GM23338 (cell line): ENCODE results near the gene LRIG1.

ENCODE experiments used
- EZH2 ChIP-seq: fragments of 200-600 bp; sonication (generic); IDR thresholded peaks from one replicate; pipeline ENCODE4 v1.8.0; 2017; ENCODE audit warnings: antibody characterized with exemption, mild to moderate bottlenecking, low read depth; ENCODE audit not compliant: unreplicated experiment
- EZH2phosphoT487 ChIP-seq: fragments of 200-600 bp; sonication (generic); IDR thresholded peaks from one replicate; pipeline ENCODE4 v1.8.1; 2018; ENCODE audit warnings: antibody characterized with exemption; ENCODE audit not compliant: unreplicated experiment
- NANOG ChIP-seq: IDR thresholded peaks from 2 replicates; pipeline ENCODE4 v1.6.1; 2016; ENCODE audit warnings: antibody characterized with exemption, borderline replicate concordance
- POLR2AphosphoS5 ChIP-seq: IDR thresholded peaks from 2 replicates; pipeline ENCODE4 v1.6.1; 2016; ENCODE audit warnings: antibody characterized with exemption, low read depth
- TF ChIP-seq, protein P1 (sequence below), 2 experiments: fragments of 200-600 bp in 1 of 2; sonication (generic) in 1 of 2; conservative IDR thresholded peaks; 2 replicates each; pipeline versions ENCODE4 v1.5.1 to v1.6.1; 2016 to 2017; ENCODE audit warnings: antibody characterized with exemption in 2 of 2, low read depth in 2 of 2, mild to moderate bottlenecking in 2 of 2, moderate library complexity in 1 of 2
- TF ChIP-seq, protein P2 (sequence below): IDR thresholded peaks from one replicate; pipeline ENCODE4 v1.6.1; 2018; ENCODE audit warnings: antibody characterized with exemption; ENCODE audit not compliant: unreplicated experiment

DNA sequence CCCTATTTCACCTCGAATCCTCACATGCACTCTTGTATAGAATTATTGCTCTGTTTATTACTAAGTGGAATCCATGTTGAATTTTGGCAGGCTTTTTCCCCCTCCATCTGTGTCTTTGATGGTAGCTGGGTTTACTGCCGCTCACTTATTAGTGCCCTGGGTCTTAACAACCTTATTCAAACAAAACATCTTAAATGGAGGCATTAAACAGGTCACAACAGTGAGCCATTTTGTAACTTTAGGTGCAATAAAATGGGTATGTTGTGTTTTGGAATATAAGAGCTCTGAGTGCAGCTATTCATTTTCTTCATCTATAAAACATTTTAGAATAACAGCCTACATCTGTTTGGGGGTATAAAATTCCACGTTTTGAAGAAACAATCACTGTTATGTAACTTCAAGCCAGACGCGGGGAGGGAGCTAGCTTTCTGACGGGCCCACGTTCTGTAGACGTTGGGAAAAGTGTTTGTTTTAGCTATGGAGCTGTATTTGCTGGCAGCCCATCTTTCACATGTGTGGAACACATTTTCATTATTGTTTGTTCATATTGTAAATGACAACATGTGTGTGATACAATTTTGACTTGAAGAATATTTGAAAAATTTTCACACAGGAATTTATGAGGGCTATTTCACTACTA, 158.0 kb downstream of the LRIG1 start:
- no peak for TF ChIP-seq EZH2
- TF ChIP-seq EZH2phosphoT487: no peak
- TF ChIP-seq, protein P1, sequence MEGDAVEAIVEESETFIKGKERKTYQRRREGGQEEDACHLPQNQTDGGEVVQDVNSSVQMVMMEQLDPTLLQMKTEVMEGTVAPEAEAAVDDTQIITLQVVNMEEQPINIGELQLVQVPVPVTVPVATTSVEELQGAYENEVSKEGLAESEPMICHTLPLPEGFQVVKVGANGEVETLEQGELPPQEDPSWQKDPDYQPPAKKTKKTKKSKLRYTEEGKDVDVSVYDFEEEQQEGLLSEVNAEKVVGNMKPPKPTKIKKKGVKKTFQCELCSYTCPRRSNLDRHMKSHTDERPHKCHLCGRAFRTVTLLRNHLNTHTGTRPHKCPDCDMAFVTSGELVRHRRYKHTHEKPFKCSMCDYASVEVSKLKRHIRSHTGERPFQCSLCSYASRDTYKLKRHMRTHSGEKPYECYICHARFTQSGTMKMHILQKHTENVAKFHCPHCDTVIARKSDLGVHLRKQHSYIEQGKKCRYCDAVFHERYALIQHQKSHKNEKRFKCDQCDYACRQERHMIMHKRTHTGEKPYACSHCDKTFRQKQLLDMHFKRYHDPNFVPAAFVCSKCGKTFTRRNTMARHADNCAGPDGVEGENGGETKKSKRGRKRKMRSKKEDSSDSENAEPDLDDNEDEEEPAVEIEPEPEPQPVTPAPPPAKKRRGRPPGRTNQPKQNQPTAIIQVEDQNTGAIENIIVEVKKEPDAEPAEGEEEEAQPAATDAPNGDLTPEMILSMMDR (conservative IDR thresholded peaks at IDR 0.05; ENCODE audit: low read depth in 2 of 2): no peak
- no peak for TF ChIP-seq POLR2AphosphoS5
- TF ChIP-seq, protein P2, sequence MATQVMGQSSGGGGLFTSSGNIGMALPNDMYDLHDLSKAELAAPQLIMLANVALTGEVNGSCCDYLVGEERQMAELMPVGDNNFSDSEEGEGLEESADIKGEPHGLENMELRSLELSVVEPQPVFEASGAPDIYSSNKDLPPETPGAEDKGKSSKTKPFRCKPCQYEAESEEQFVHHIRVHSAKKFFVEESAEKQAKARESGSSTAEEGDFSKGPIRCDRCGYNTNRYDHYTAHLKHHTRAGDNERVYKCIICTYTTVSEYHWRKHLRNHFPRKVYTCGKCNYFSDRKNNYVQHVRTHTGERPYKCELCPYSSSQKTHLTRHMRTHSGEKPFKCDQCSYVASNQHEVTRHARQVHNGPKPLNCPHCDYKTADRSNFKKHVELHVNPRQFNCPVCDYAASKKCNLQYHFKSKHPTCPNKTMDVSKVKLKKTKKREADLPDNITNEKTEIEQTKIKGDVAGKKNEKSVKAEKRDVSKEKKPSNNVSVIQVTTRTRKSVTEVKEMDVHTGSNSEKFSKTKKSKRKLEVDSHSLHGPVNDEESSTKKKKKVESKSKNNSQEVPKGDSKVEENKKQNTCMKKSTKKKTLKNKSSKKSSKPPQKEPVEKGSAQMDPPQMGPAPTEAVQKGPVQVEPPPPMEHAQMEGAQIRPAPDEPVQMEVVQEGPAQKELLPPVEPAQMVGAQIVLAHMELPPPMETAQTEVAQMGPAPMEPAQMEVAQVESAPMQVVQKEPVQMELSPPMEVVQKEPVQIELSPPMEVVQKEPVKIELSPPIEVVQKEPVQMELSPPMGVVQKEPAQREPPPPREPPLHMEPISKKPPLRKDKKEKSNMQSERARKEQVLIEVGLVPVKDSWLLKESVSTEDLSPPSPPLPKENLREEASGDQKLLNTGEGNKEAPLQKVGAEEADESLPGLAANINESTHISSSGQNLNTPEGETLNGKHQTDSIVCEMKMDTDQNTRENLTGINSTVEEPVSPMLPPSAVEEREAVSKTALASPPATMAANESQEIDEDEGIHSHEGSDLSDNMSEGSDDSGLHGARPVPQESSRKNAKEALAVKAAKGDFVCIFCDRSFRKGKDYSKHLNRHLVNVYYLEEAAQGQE: no peak
- no peak for TF ChIP-seq NANOG
